IMR-90 (cell line): ENCODE measurements around the gene CNTFR. TPM values are rescaled to one million over a fixed set of nuclear protein-coding genes. Genes with fewer than 3 reads are reported as not detected.

Source experiments
- ATAC-seq: fragments of 200-7000 bp; cut with Tn5 transposase; 2 replicates; pipeline ENCODE4 v1.9.1; 2020; ENCODE audit warnings: low read depth, mild to moderate bottlenecking, moderate library complexity
- BruUV-seq: library from RNA; stranded (reverse); fragments of 400-500 nt; replicated peaks from 2 replicates; lab custom pipeline; 2021; lab: Mats Ljungman, UMichigan
- CTCF ChIA-PET: fragments of 300-600 bp; formaldehyde crosslinking; extraction: SDS; loops from one replicate; lab custom pipeline; 2021; ENCODE audit warnings: antibody characterized with exemption; lab: Yijun Ruan, JAX
- POLR2A ChIA-PET: fragments of 300-600 bp; sonication (Branson Sonifier 250); formaldehyde crosslinking; loops from one replicate; lab custom pipeline; 2022; ENCODE audit warnings: antibody characterized with exemption; ENCODE audit not compliant: unreplicated experiment; lab: Charles Lee
- DNase-seq: peaks from one replicate; pipeline ENCODE4 v3.0.0; 2013
- H2AFZ ChIP-seq: replicated peaks from 2 replicates; pipeline ENCODE3; 2013; ENCODE audit warnings: low read length, mild to moderate bottlenecking; ENCODE audit not compliant: poor library complexity
- H2AK5ac ChIP-seq: 2 replicates; pipeline ENCODE4 v1.6.1; 2013; ENCODE audit warnings: low read depth, low read length, inconsistent platforms
- H2AK9ac ChIP-seq: replicated peaks from 2 replicates; pipeline ENCODE3; 2013; ENCODE audit warnings: mild to moderate bottlenecking, low read depth, low read length, moderate library complexity; ENCODE audit not compliant: poor library complexity
- H2BK120ac ChIP-seq: 2 replicates; pipeline ENCODE4 v1.6.1; 2013; ENCODE audit warnings: low read depth, low read length, inconsistent platforms
- H2BK15ac ChIP-seq: 3 replicates; pipeline ENCODE4 v1.6.1; 2013; ENCODE audit warnings: low read depth, low read length, inconsistent platforms
- H2BK20ac ChIP-seq: 2 replicates; pipeline ENCODE4 v1.6.1; 2013; ENCODE audit warnings: low read depth, mild to moderate bottlenecking, inconsistent platforms, low read length, moderate library complexity
- H2BK5ac ChIP-seq: 2 replicates; pipeline ENCODE4 v1.6.1; 2013; ENCODE audit warnings: mild to moderate bottlenecking, low read depth, low read length, inconsistent platforms; ENCODE audit not compliant: poor library complexity, severe bottlenecking
- H3K14ac ChIP-seq: replicated peaks from 2 replicates; pipeline ENCODE4 v1.6.1; 2013; ENCODE audit warnings: low read depth, low read length, inconsistent platforms
- H3K18ac ChIP-seq: 2 replicates; pipeline ENCODE4 v1.6.1; 2013; ENCODE audit warnings: low read depth, low read length, control low read depth
- H3K23ac ChIP-seq: 2 replicates; pipeline ENCODE4 v1.6.1; 2013; ENCODE audit warnings: low read depth, low read length, inconsistent platforms
- H3K27ac ChIP-seq: 2 replicates; pipeline ENCODE4 v1.5.1; 2013; ENCODE audit warnings: mild to moderate bottlenecking, control low read depth, low read length; ENCODE audit not compliant: insufficient read depth
- H3K27me3 ChIP-seq: 2 replicates; pipeline ENCODE4 v1.6.1; 2013; ENCODE audit warnings: low read length; ENCODE audit not compliant: control insufficient read depth, insufficient read depth
- H3K36me3 ChIP-seq: 2 replicates; pipeline ENCODE4 v1.6.1; 2013; ENCODE audit warnings: low read length, mixed read lengths; ENCODE audit not compliant: control insufficient read depth, insufficient read depth
- H3K4ac ChIP-seq: 2 replicates; pipeline ENCODE4 v1.6.1; 2013; ENCODE audit warnings: low read depth, low read length, inconsistent platforms
- H3K4me1 ChIP-seq: 2 replicates; pipeline ENCODE4 v1.6.1; 2013; ENCODE audit warnings: low read length, mixed read lengths; ENCODE audit not compliant: control insufficient read depth, insufficient read depth
- H3K4me2 ChIP-seq: 2 replicates; pipeline ENCODE4 v1.6.1; 2013; ENCODE audit warnings: low read depth, mild to moderate bottlenecking, control low read depth, low read length, moderate library complexity
- H3K4me3 ChIP-seq: 2 replicates; pipeline ENCODE4 v1.5.1; 2013; ENCODE audit warnings: low read depth, mild to moderate bottlenecking, control low read depth, low read length, moderate library complexity; ENCODE audit not compliant: insufficient read depth
- H3K56ac ChIP-seq: 2 replicates; pipeline ENCODE4 v1.6.1; 2013; ENCODE audit warnings: low read length, inconsistent platforms; ENCODE audit not compliant: insufficient read depth; ENCODE audit errors: extremely low read depth
- H3K79me1 ChIP-seq, 2 experiments: 2 replicates each; pipeline ENCODE4 v1.6.1; 2013; ENCODE audit warnings: low read length in 2 of 2, inconsistent platforms in 1 of 2, low read depth in 1 of 2
- H3K9ac ChIP-seq: 2 replicates; pipeline ENCODE4 v1.6.1; 2013; ENCODE audit warnings: low read depth, low read length, control low read depth
- H3K9me1 ChIP-seq: 2 replicates; pipeline ENCODE4 v1.6.1; 2013; ENCODE audit warnings: low read length, inconsistent platforms; ENCODE audit not compliant: insufficient read depth
- H3K9me3 ChIP-seq: 2 replicates; pipeline ENCODE4 v1.6.1; 2013; ENCODE audit warnings: low read length; ENCODE audit not compliant: control insufficient read depth, insufficient read depth
- H4K20me1 ChIP-seq: 2 replicates; pipeline ENCODE4 v1.6.1; 2013; ENCODE audit warnings: low read length, inconsistent platforms; ENCODE audit not compliant: insufficient read depth
- H4K5ac ChIP-seq: 2 replicates; pipeline ENCODE4 v1.6.1; 2013; ENCODE audit warnings: mild to moderate bottlenecking, low read depth, low read length, control low read depth
- H4K8ac ChIP-seq, 2 experiments: 2 replicates each; pipeline ENCODE4 v1.6.1; 2013; ENCODE audit warnings: low read depth in 2 of 2, low read length in 2 of 2, control low read depth in 1 of 2, inconsistent platforms in 1 of 2
- H4K91ac ChIP-seq: 2 replicates; pipeline ENCODE4 v1.6.1; 2013; ENCODE audit warnings: low read depth, low read length, inconsistent platforms; ENCODE audit not compliant: insufficient read depth
- BHLHE40 ChIP-seq: fragments of 150-350 bp; IDR thresholded peaks from 2 replicates; pipeline ENCODE4 v1.6.1; 2016; ENCODE audit warnings: mild to moderate bottlenecking, low read depth, low read length
- CEBPB ChIP-seq: IDR thresholded peaks from 2 replicates; pipeline ENCODE4 v1.6.1; 2012; ENCODE audit warnings: low read depth, low read length, improper control_type of control experiment
- CHD1 ChIP-seq: IDR thresholded peaks from 2 replicates; pipeline ENCODE4 v1.6.1; 2012; ENCODE audit warnings: low read depth, low read length, improper control_type of control experiment
- ELK1 ChIP-seq: fragments of 150-350 bp; IDR thresholded peaks from 2 replicates; pipeline ENCODE4 v1.6.1; 2016; ENCODE audit warnings: low read depth, mild to moderate bottlenecking, low read length, moderate library complexity, borderline replicate concordance
- FOS ChIP-seq: fragments of 150-350 bp; IDR thresholded peaks from 2 replicates; pipeline ENCODE4 v1.6.1; 2016; ENCODE audit warnings: low read depth, low read length
- MAFK ChIP-seq: IDR thresholded peaks from 2 replicates; pipeline ENCODE4 v1.6.1; 2012; ENCODE audit warnings: low read depth, low read length, improper control_type of control experiment
- MAZ ChIP-seq: IDR thresholded peaks from 2 replicates; pipeline ENCODE4 v1.6.1; 2012; ENCODE audit warnings: low read depth, mild to moderate bottlenecking, low read length, improper control_type of control experiment, moderate library complexity, borderline replicate concordance
- MXI1 ChIP-seq: IDR thresholded peaks from 2 replicates; pipeline ENCODE4 v1.6.1; 2012; ENCODE audit warnings: low read depth, mild to moderate bottlenecking, low read length, moderate library complexity, borderline replicate concordance
- POLR2A ChIP-seq: IDR thresholded peaks from 2 replicates; pipeline ENCODE4 v1.6.1; 2012; ENCODE audit warnings: mild to moderate bottlenecking, low read depth, low read length
- RAD21 ChIP-seq: IDR thresholded peaks from 2 replicates; pipeline ENCODE4 v1.6.1; 2012; ENCODE audit warnings: low read length, improper control_type of control experiment
- RCOR1 ChIP-seq: IDR thresholded peaks from 2 replicates; pipeline ENCODE4 v1.6.1; 2012; ENCODE audit warnings: mild to moderate bottlenecking, low read length, improper control_type of control experiment; ENCODE audit not compliant: insufficient replicate concordance
- RFX5 ChIP-seq: IDR thresholded peaks from 2 replicates; pipeline ENCODE4 v1.8.0; 2012; ENCODE audit warnings: low read depth, mild to moderate bottlenecking, low read length, moderate library complexity
- SMC3 ChIP-seq: fragments of 150-350 bp; IDR thresholded peaks from 2 replicates; pipeline ENCODE4 v1.6.1; 2016; ENCODE audit warnings: low read depth, mild to moderate bottlenecking, antibody characterized with exemption, low read length, moderate library complexity
- WGBS, 2 experiments: methylation state at CpG; one replicate each; pipeline versions ENCODE4 v1.1.5 to v1.1.7; 2013; ENCODE audit warnings: missing lambda C conversion rate in 2 of 2; ENCODE audit not compliant: insufficient read length in 1 of 2; ENCODE audit errors: extremely low coverage in 2 of 2; 5-methylcytosine and 5-hydroxymethylcytosine counted together
- dilution Hi-C: fragments of 300-500 bp; cut with HindIII; formaldehyde crosslinking; loops from one replicate; pipeline ENCODE4 v1.14.3; 2018; ENCODE audit warnings: low sequenced_read_pairs; ENCODE audit not compliant: unreplicated experiment
- in situ Hi-C: fragments of 300-500 bp; cut with MboI; formaldehyde crosslinking; loops from 3 replicates; pipeline ENCODE4 v1.14.3; 2019; ENCODE audit warnings: low sequenced_read_pairs, inconsistent platforms, mixed read lengths
- intact Hi-C: fragments of 100-400 bp; cut with micrococcal nuclease; formaldehyde crosslinking; loops from 2 replicates; pipeline ENCODE4 v1.10.0; 2022
- polyA plus RNA-seq, 3 experiments: library from polyadenylated mRNA; depleted of rRNA; stranded (reverse); fragments of >200 nt; gene quantifications; 2 replicates each; pipeline ENCODE4 v1.2.3, GENCODE V29; 2012; ENCODE audit warnings: low replicate concordance in 1 of 3
- total RNA-seq: library from RNA; depleted of rRNA; stranded (reverse); fragments of >200 nt; gene quantifications from 2 replicates; pipeline ENCODE4 v1.2.3, GENCODE V29; 2012
- TF ChIP-seq, protein P1 (sequence below): fragments of 150-350 bp; IDR thresholded peaks from 2 replicates; pipeline ENCODE4 v1.6.1; 2017; ENCODE audit warnings: mild to moderate bottlenecking, antibody characterized with exemption, low read length, low read depth

Gene CNTFR
- total and polyA plus RNA-seq, 2 of the 4 experiments (the other 2 are of a cell fraction) = not detected

GRCh38 chr9:34630402-34631154 is 41.1 kb upstream of the CNTFR start:
- Histone ChIP-seq H3K9me3 (no peaks in the 10 kb centered on the region), H4K5ac (no peak overlapping the region), H2BK5ac (no peak overlapping the region), H3K27me3 (peaks cover 55% of the 10 kb centered on the region), H3K4ac (no peak overlapping the region), H2AK9ac (no peak overlapping the region), H2BK15ac (no peak overlapping the region), H3K79me1 (peaks cover under 1 to 15% of the 10 kb centered on the region in 2 experiments; a peak in 3 of 4 replicates), H3K9ac (no peak overlapping the region), H3K4me2 (no peak overlapping the region), H4K91ac (no peak overlapping the region), H3K14ac (no peak overlapping the region), H3K23ac (no peak overlapping the region; the same call in 1 of the 2 replicates), H3K27ac (no peak overlapping the region), H3K18ac (no peak overlapping the region), H2BK20ac (no peak overlapping the region), H4K8ac (no peak overlapping the region), H3K4me3 (no peak overlapping the region), H2BK120ac (no peak overlapping the region), H2AFZ (no peak overlapping the region), H3K36me3 (peaks cover 5% of the 10 kb centered on the region; the same call in 1 of the 2 replicates), H3K56ac (no peak overlapping the region), H3K9me1 (0 out of 2 replicates have a peak, but pooled peaks cover 4% of the 10 kb centered on the region), H2AK5ac (no peak overlapping the region), H3K4me1 (0 out of 2 replicates have a peak, but pooled peaks cover 2% of the 10 kb centered on the region), H4K20me1 (peaks cover 9% of the 10 kb centered on the region; the same call in 1 of the 2 replicates)
- BruUV-seq = no TSS peak
- 33% methylated on average over 2 of the region's 5 CpGs; no CpG with 5 or more reads in 1 of the 2 experiments for WGBS, 2 experiments
- in situ Hi-C loops (no loop called here), intact Hi-C loops (no loop called here), dilution Hi-C loops (no loop called here)
- ATAC-seq (no peak), DNase-seq (no peak)
- TF ChIP-seq ELK1 (no peak), FOS (no peak), CHD1 (no peak), CEBPB (no peak), MXI1 (no peak), POLR2A (no peak), MAFK (no peak), BHLHE40 (no peak), MAZ (no peak), RFX5 (no peak), RAD21 (no peak), SMC3 (no peak), RCOR1 (no peak)
- TF ChIP-seq, protein P1, sequence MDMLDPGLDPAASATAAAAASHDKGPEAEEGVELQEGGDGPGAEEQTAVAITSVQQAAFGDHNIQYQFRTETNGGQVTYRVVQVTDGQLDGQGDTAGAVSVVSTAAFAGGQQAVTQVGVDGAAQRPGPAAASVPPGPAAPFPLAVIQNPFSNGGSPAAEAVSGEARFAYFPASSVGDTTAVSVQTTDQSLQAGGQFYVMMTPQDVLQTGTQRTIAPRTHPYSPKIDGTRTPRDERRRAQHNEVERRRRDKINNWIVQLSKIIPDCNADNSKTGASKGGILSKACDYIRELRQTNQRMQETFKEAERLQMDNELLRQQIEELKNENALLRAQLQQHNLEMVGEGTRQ = no peak
- ChIA-PET CTCF (no interaction called here), POLR2A (no interaction called here)
